HCT116 (cell line): ENCODE results near the gene PIBF1. TPM values are rescaled to one million over a fixed set of nuclear protein-coding genes. Genes with fewer than 3 reads are reported as not detected.

Experiments used
- ATAC-seq: fragments of 200-7000 bp; cut with Tn5 transposase; 2 replicates; pipeline ENCODE4 v1.9.1; 2020; ENCODE audit warnings: mild to moderate bottlenecking, moderate library complexity
- BruUV-seq: library from RNA; stranded (reverse); fragments of 400-500 nt; replicated peaks from 2 replicates; lab custom pipeline; 2021; lab: Mats Ljungman, UMichigan
- CTCF ChIA-PET: fragments of 300-600 bp; sonication (Branson Sonifier 250); formaldehyde crosslinking; loops from one replicate; lab custom pipeline; 2021; ENCODE audit warnings: antibody characterized with exemption; lab: Charles Lee
- POLR2A ChIA-PET: fragments of 300-600, 350-600 bp; sonication (Branson Sonifier 250); formaldehyde crosslinking; loops from one replicate; lab custom pipeline; 2021; ENCODE audit warnings: antibody characterized with exemption; lab: Charles Lee
- RAD21 ChIA-PET, 2 experiments: fragments of 300-600 bp; sonication (Branson Sonifier 250); formaldehyde crosslinking; loops; one replicate each; lab custom pipeline; 2023; ENCODE audit warnings: low total read pairs in 2 of 2; ENCODE audit not compliant: uncharacterized antibody in 2 of 2, unreplicated experiment in 2 of 2, low non-redundant PET in 1 of 2; lab: Charles Lee
- DNase-seq: peaks from one replicate; pipeline ENCODE4 v3.0.0-alpha.2; 2010; ENCODE audit warnings: low read depth, low spot score
- H2AFZ ChIP-seq: fragments of 200-600 bp; shearing (Covaris generic), sonication (generic); 2 replicates; pipeline ENCODE4 v1.6.1; 2017; ENCODE audit warnings: low read depth, mixed run types, mixed read lengths, antibody characterized with exemption, low read length; ENCODE audit not compliant: poor library complexity, severe bottlenecking
- H3K27ac ChIP-seq: 2 replicates; pipeline ENCODE4 v1.5.1; 2012; ENCODE audit warnings: low read depth, low read length
- H3K27me3 ChIP-seq: fragments of 200-600 bp; sonication (generic); 2 replicates; pipeline ENCODE4 v1.6.1; 2016; ENCODE audit warnings: mixed run types, low read length, mixed read lengths; ENCODE audit not compliant: insufficient read depth
- H3K36me3 ChIP-seq, 2 experiments: fragments of 200-500 bp in 1 of 2; fragments of 200-600 bp in 1 of 2; sonication (Bioruptor generic) in 1 of 2; sonication (generic) in 1 of 2; 2 replicates each; pipeline versions ENCODE4 v1.5.1 to v1.6.1; 2014 to 2016; ENCODE audit warnings: low read length in 2 of 2, inconsistent platforms in 1 of 2, mixed read lengths in 1 of 2, mixed run types in 1 of 2; ENCODE audit not compliant: insufficient read depth in 2 of 2, control insufficient read depth in 1 of 2
- H3K4me1 ChIP-seq, 2 experiments: fragments of 200-600 bp in 1 of 2; sonication (generic) in 1 of 2; 2 replicates each; pipeline versions ENCODE4 v1.5.1 to v1.6.1; 2012 to 2017; ENCODE audit warnings: low read length in 2 of 2, inconsistent platforms in 1 of 2, mild to moderate bottlenecking in 1 of 2, mixed read lengths in 1 of 2, mixed run types in 1 of 2, moderate library complexity in 1 of 2; ENCODE audit not compliant: insufficient read depth in 2 of 2, control insufficient read depth in 1 of 2
- H3K4me2 ChIP-seq: fragments of 200-600 bp; sonication (generic); 2 replicates; pipeline ENCODE4 v1.6.1; 2017; ENCODE audit warnings: mixed run types, low read length, mixed read lengths
- H3K4me3 ChIP-seq, 2 experiments: fragments of 200-600 bp in 1 of 2; sonication (generic) in 1 of 2; replicated peaks in 1 of 2; 2 replicates each; pipeline ENCODE4 v1.5.1; 2011 to 2016; ENCODE audit warnings: low read length in 2 of 2, control low read depth in 1 of 2, low read depth in 1 of 2, mild to moderate bottlenecking in 1 of 2, mixed read lengths in 1 of 2, mixed run types in 1 of 2
- H3K79me2 ChIP-seq: fragments of 200-600 bp; sonication (generic); 2 replicates; pipeline ENCODE4 v1.6.1; 2017; ENCODE audit warnings: mild to moderate bottlenecking, mixed run types, low read length, moderate library complexity, mixed read lengths; ENCODE audit not compliant: insufficient read depth
- H3K9ac ChIP-seq: fragments of 200-600 bp; sonication (generic); 2 replicates; pipeline ENCODE4 v1.6.1; 2016; ENCODE audit warnings: low read length, mixed read lengths
- H3K9me2 ChIP-seq: fragments of 200-600 bp; sonication (generic), shearing (Covaris generic); 2 replicates; pipeline ENCODE4 v1.6.1; 2017; ENCODE audit warnings: mixed run types, mild to moderate bottlenecking, moderate library complexity; ENCODE audit not compliant: insufficient read depth
- H3K9me3 ChIP-seq, 2 experiments: fragments of 200-500 bp in 1 of 2; fragments of 200-600 bp in 1 of 2; sonication (Bioruptor generic) in 1 of 2; sonication (generic) in 1 of 2; 2 replicates each; pipeline ENCODE4 v1.6.1; 2014 to 2017; ENCODE audit warnings: low read length in 2 of 2, mixed read lengths in 2 of 2, inconsistent platforms in 1 of 2, low read depth in 1 of 2, mild to moderate bottlenecking in 1 of 2, mixed run types in 1 of 2, moderate library complexity in 1 of 2; ENCODE audit not compliant: control insufficient read depth in 1 of 2, insufficient read depth in 1 of 2
- H4K20me1 ChIP-seq: fragments of 200-600 bp; sonication (generic), shearing (Covaris generic); 2 replicates; pipeline ENCODE4 v1.6.1; 2017; ENCODE audit warnings: mixed run types, mild to moderate bottlenecking, moderate library complexity; ENCODE audit not compliant: insufficient read depth
- CBX3 ChIP-seq: IDR thresholded peaks from 2 replicates; pipeline ENCODE4 v1.6.1; 2012; ENCODE audit warnings: low read depth
- CEBPB ChIP-seq: IDR thresholded peaks from 2 replicates; pipeline ENCODE4 v1.6.1; 2012; ENCODE audit warnings: low read depth
- EGR1 ChIP-seq: IDR thresholded peaks from 2 replicates; pipeline ENCODE4 v1.6.1; 2012; ENCODE audit warnings: low read depth
- EZH2 ChIP-seq: fragments of 200-600 bp; sonication (generic); IDR thresholded peaks from 2 replicates; pipeline ENCODE4 v1.6.1; 2017; ENCODE audit warnings: antibody characterized with exemption, mixed run types
- EZH2phosphoT487 ChIP-seq: fragments of 200-600 bp; IDR thresholded peaks from 2 replicates; pipeline ENCODE4 v1.6.1; 2018; ENCODE audit warnings: antibody characterized with exemption, borderline replicate concordance
- JUND ChIP-seq: IDR thresholded peaks from 2 replicates; pipeline ENCODE4 v1.6.1; 2012
- POLR2A ChIP-seq: IDR thresholded peaks from 2 replicates; pipeline ENCODE4 v1.7.0; 2011; ENCODE audit warnings: borderline replicate concordance; ENCODE audit not compliant: insufficient read depth, insufficient read length; ENCODE audit errors: extremely low read depth
- POLR2AphosphoS5 ChIP-seq: IDR thresholded peaks from 2 replicates; pipeline ENCODE4 v1.6.1; 2011; ENCODE audit warnings: mild to moderate bottlenecking, low read depth, low read length, moderate library complexity
- RAD21 ChIP-seq: IDR thresholded peaks from 2 replicates; pipeline ENCODE4 v1.6.1; 2012; ENCODE audit warnings: low read depth, mild to moderate bottlenecking
- SIN3A ChIP-seq: IDR thresholded peaks from 2 replicates; pipeline ENCODE4 v1.6.1; 2012; ENCODE audit warnings: low read depth
- SP1 ChIP-seq: IDR thresholded peaks from 2 replicates; pipeline ENCODE4 v1.6.1; 2012; ENCODE audit warnings: low read depth
- SRF ChIP-seq: IDR thresholded peaks from 2 replicates; pipeline ENCODE4 v1.6.1; 2012; ENCODE audit warnings: low read depth
- YY1 ChIP-seq: IDR thresholded peaks from 2 replicates; pipeline ENCODE4 v1.6.1; 2011; ENCODE audit warnings: low read length, low read depth, moderate library complexity, mild to moderate bottlenecking; ENCODE audit not compliant: insufficient replicate concordance; ENCODE audit errors: extremely low read depth
- ZNF274 ChIP-seq: fragments of 200-500 bp; sonication (Bioruptor generic); IDR thresholded peaks from 2 replicates; pipeline ENCODE4 v1.6.1; 2014; ENCODE audit warnings: mild to moderate bottlenecking, low read depth, low read length, inconsistent platforms
- intact Hi-C: fragments of 100-400 bp; cut with micrococcal nuclease; formaldehyde crosslinking; loops from 2 replicates; pipeline ENCODE4 v1.10.0; 2022
- total RNA-seq: library from RNA; stranded (reverse); gene quantifications from one replicate; pipeline ENCODE4 v1.2.1, GENCODE V29; 2021; ENCODE audit not compliant: unreplicated experiment
- TF ChIP-seq, protein P1 (sequence below): IDR thresholded peaks from 2 replicates; pipeline ENCODE4 v1.6.1; 2012
- TF ChIP-seq, protein P2 (sequence below): IDR thresholded peaks from 2 replicates; pipeline ENCODE4 v1.6.1; 2012
- TF ChIP-seq, protein P3 (sequence below): IDR thresholded peaks from 2 replicates; pipeline ENCODE4 v1.6.1; 2011; ENCODE audit warnings: mild to moderate bottlenecking, low read length, moderate library complexity; ENCODE audit not compliant: insufficient replicate concordance; ENCODE audit errors: extremely low read depth
- TF ChIP-seq, protein P4 (sequence below), 3 experiments: fragments of 200-600 bp in 1 of 3; sonication (generic) in 1 of 3; IDR thresholded peaks in 2 of 3; conservative IDR thresholded peaks in 1 of 3; 2 replicates each; pipeline ENCODE4 v1.5.1; 2012 to 2017; ENCODE audit warnings: low read depth in 2 of 3, low read length in 2 of 3, antibody characterized with exemption in 1 of 3, borderline replicate concordance in 1 of 3, control low read depth in 1 of 3, mild to moderate bottlenecking in 1 of 3, mixed read lengths in 1 of 3, mixed run types in 1 of 3, moderate library complexity in 1 of 3; ENCODE audit not compliant: insufficient read depth in 1 of 3

PIBF1 gene
- total RNA-seq, 1 experiment from 2014 or later = 21.1 TPM

DNA sequence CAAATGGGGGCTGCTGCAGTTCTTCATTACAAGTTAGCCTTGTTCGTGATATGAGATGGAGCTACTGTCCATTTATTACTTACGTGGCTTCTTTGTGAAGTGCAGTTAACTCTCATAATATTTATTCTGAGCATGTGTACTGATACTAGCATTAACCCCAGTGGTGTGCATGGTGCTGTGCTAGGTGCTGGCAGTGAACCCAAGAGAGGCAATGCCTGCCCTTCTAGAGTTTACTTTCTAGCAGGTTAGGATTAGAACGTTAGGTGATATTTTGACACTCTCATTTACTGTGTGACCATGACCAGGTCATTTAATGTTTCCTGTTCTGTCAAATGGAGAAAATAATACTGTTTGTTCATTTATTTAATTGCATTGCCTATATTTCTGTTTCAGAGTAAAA is 16.9 kb downstream of the PIBF1 start:
- no TSS peak for BruUV-seq
- Histone ChIP-seq H3K4me3 (no peak overlapping the region), H3K79me2 (no peaks in the 10 kb centered on the region), H3K4me2 (no peak overlapping the region), H3K27me3 (no peaks in the 10 kb centered on the region), H3K4me1 (no peaks in the 10 kb centered on the region), H3K9me3 (no peaks in the 10 kb centered on the region), H4K20me1 (no peaks in the 10 kb centered on the region), H3K9me2 (no peaks in the 10 kb centered on the region), H3K36me3 (peaks cover 8 to 22% of the 10 kb centered on the region in 2 experiments; a peak in 3 of 4 replicates), H3K27ac (no peak overlapping the region), H2AFZ (no peak overlapping the region), H3K9ac (no peak overlapping the region)
- intact Hi-C loops = no loop called here
- ChIA-PET POLR2A (no interaction called here), RAD21 (no interaction called here), CTCF (no interaction called here)
- ATAC-seq = no peak
- TF ChIP-seq, protein P1, sequence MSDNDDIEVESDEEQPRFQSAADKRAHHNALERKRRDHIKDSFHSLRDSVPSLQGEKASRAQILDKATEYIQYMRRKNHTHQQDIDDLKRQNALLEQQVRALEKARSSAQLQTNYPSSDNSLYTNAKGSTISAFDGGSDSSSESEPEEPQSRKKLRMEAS = no peak
- DNase-seq = no peak

DNA sequence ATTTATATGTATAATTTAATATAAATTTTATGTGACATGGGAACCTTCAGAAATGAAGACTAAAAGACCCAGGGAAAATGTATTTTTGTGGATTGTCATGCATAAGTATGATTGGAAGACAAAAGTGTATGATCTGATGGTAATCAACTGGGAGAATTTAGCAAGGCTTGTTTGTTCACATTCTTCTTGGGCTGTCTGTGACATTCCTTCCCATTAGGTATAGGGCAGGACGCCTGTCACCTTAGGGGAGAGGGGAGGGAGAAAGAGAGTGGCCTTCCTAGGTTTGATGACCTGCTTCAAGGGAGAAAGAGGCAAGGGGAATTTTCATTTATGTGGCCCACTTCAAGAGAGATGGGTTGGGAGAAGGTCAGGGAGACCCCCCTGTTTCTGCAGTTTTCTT is 22.4 kb downstream of the PIBF1 start:
- Histone ChIP-seq H3K9me3 (no peaks in the 10 kb centered on the region), H3K27me3 (no peaks in the 10 kb centered on the region), H3K4me1 (no peaks in the 10 kb centered on the region), H3K9me2 (no peaks in the 10 kb centered on the region), H3K9ac (no peak overlapping the region), H3K4me3 (no peak overlapping the region), H3K36me3 (peaks cover 0 to 2% of the 10 kb centered on the region in 2 experiments; a peak in 1 of 4 replicates), H3K79me2 (no peaks in the 10 kb centered on the region), H4K20me1 (no peaks in the 10 kb centered on the region), H3K27ac (no peak overlapping the region), H2AFZ (no peak overlapping the region), H3K4me2 (no peak overlapping the region)
- ChIA-PET RAD21 (no interaction called here), CTCF (no interaction called here), POLR2A (no interaction called here)
- no TSS peak for BruUV-seq
- intact Hi-C loops = no loop called here
- ATAC-seq (no peak), DNase-seq (no peak)
- TF ChIP-seq YY1 = no peak
- no peak for TF ChIP-seq CEBPB
- no peak for TF ChIP-seq EZH2phosphoT487
- no peak for TF ChIP-seq RAD21
- TF ChIP-seq SIN3A = no peak
- TF ChIP-seq ZNF274 = no peak
- TF ChIP-seq, protein P2, sequence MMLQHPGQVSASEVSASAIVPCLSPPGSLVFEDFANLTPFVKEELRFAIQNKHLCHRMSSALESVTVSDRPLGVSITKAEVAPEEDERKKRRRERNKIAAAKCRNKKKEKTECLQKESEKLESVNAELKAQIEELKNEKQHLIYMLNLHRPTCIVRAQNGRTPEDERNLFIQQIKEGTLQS = no peak
- TF ChIP-seq, protein P3, sequence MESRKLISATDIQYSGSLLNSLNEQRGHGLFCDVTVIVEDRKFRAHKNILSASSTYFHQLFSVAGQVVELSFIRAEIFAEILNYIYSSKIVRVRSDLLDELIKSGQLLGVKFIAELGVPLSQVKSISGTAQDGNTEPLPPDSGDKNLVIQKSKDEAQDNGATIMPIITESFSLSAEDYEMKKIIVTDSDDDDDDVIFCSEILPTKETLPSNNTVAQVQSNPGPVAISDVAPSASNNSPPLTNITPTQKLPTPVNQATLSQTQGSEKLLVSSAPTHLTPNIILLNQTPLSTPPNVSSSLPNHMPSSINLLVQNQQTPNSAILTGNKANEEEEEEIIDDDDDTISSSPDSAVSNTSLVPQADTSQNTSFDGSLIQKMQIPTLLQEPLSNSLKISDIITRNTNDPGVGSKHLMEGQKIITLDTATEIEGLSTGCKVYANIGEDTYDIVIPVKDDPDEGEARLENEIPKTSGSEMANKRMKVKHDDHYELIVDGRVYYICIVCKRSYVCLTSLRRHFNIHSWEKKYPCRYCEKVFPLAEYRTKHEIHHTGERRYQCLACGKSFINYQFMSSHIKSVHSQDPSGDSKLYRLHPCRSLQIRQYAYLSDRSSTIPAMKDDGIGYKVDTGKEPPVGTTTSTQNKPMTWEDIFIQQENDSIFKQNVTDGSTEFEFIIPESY = no peak
- TF ChIP-seq SP1 = no peak
- no peak for TF ChIP-seq POLR2AphosphoS5
- no peak for TF ChIP-seq SRF
- TF ChIP-seq EGR1 = no peak
- TF ChIP-seq, protein P1 = no peak
- TF ChIP-seq CBX3 = no peak
- TF ChIP-seq, protein P4, sequence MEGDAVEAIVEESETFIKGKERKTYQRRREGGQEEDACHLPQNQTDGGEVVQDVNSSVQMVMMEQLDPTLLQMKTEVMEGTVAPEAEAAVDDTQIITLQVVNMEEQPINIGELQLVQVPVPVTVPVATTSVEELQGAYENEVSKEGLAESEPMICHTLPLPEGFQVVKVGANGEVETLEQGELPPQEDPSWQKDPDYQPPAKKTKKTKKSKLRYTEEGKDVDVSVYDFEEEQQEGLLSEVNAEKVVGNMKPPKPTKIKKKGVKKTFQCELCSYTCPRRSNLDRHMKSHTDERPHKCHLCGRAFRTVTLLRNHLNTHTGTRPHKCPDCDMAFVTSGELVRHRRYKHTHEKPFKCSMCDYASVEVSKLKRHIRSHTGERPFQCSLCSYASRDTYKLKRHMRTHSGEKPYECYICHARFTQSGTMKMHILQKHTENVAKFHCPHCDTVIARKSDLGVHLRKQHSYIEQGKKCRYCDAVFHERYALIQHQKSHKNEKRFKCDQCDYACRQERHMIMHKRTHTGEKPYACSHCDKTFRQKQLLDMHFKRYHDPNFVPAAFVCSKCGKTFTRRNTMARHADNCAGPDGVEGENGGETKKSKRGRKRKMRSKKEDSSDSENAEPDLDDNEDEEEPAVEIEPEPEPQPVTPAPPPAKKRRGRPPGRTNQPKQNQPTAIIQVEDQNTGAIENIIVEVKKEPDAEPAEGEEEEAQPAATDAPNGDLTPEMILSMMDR (IDR thresholded peaks at IDR 0.05 in 2 of 3, conservative IDR thresholded peaks at IDR 0.05 in 1 of 3; ENCODE audit: borderline replicate concordance in 1 of 3, insufficient read depth in 1 of 3, low read depth in 2 of 3, low read length in 2 of 3) = no peak
- no peak for TF ChIP-seq JUND
- no peak for TF ChIP-seq POLR2A
- TF ChIP-seq EZH2 = no peak
